LNCAP (cell line): Measurements from ENCODE around the gene PCSK7.

ENCODE experiments used
- TF ChIP-seq, protein P1 (sequence below): fragments of 450-650 bp; IDR thresholded peaks from 2 replicates; pipeline ENCODE4 v1.5.1; 2017; ENCODE audit warnings: mild to moderate bottlenecking

The PCSK7 gene

DNA sequence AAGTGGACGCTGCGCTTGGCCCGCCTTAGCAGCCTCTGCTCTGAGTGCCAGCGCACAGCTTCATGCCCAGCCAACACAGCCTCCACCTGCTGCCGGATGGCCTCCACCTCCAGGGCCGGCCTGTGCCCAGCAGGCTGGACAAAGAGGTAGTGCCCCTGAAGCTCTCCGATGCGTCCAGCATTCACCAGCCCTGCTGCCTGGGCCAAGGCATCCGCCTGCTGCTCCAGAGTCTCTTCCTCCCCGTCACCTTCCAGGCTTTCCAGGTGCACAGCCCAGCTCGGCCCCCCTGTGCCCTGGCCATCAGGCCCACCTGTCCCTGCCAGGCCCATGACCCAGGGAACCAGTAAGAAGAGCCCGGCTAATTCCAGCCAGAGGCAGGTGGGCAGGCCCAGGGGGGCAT, 2.5 kb downstream of the PCSK7 start:
- TF ChIP-seq, protein P1, sequence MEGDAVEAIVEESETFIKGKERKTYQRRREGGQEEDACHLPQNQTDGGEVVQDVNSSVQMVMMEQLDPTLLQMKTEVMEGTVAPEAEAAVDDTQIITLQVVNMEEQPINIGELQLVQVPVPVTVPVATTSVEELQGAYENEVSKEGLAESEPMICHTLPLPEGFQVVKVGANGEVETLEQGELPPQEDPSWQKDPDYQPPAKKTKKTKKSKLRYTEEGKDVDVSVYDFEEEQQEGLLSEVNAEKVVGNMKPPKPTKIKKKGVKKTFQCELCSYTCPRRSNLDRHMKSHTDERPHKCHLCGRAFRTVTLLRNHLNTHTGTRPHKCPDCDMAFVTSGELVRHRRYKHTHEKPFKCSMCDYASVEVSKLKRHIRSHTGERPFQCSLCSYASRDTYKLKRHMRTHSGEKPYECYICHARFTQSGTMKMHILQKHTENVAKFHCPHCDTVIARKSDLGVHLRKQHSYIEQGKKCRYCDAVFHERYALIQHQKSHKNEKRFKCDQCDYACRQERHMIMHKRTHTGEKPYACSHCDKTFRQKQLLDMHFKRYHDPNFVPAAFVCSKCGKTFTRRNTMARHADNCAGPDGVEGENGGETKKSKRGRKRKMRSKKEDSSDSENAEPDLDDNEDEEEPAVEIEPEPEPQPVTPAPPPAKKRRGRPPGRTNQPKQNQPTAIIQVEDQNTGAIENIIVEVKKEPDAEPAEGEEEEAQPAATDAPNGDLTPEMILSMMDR = no peak

DNA sequence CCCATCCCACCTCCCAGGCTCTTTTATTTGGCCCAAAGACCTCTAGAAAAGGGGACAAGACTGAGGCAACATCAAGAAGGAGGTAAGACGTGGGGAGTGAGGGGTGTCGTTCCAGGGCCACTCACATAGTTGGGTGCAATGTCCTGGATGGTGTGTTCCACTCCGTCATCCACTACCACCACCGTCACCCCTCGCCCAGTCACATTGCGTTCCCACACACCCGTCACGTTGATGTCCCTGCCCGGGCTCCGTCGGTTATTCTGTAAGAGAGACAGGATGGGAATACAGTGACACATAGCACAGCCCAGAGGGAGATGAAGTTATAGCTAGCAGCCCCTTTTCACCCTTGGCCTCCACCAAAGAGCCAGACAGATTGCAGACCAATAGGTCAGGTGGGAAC, 3.8 kb downstream of the PCSK7 start:
- TF ChIP-seq, protein P1 = no peak

DNA sequence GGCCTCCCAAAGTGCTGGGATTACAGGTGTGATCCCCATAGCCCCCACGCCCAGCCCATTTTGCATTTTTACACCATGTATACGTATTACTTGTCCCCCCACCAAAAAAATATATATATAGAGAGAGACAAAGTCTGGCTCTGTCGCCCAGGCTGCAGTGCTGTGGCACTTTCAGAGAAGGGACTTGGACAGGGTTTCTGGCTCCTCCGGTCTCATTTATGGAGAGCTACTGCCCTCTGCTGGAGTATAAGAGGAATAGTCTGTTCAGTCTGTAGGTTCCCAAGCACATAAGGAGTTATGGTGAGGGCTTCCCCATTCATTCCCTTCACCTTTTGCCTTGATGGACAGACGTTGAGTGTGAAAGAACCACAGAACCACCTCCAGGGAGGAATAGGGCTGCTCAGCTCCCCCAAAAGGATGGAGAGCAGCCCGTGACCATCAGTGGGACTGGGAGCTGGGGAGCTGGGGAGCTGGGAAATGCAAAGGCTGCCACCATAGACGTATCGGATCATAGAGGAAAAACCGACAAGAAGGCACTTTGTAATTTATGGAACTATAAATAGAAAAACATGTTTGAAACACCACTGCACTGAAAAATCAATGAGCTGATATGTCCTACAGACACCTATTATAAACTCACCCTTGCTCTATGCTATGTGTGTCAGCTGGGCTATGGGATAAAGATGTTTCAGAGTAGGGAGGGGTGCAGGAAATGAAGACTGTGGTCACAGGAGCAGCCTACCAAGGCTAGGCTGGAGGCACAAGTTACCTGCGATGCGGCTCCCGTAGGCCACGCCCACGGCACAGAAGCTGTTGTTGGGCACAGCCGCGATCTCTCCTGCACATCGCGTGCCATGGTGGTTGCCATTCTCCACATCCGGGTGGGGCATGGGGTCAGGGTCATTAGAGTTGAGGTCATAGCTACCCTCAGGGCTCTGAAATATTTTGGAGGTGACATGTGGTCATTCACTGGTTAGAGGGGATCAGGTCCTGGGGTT, 5.2 kb downstream of the PCSK7 start:
- TF ChIP-seq, protein P1 = peak; percentile 67

DNA sequence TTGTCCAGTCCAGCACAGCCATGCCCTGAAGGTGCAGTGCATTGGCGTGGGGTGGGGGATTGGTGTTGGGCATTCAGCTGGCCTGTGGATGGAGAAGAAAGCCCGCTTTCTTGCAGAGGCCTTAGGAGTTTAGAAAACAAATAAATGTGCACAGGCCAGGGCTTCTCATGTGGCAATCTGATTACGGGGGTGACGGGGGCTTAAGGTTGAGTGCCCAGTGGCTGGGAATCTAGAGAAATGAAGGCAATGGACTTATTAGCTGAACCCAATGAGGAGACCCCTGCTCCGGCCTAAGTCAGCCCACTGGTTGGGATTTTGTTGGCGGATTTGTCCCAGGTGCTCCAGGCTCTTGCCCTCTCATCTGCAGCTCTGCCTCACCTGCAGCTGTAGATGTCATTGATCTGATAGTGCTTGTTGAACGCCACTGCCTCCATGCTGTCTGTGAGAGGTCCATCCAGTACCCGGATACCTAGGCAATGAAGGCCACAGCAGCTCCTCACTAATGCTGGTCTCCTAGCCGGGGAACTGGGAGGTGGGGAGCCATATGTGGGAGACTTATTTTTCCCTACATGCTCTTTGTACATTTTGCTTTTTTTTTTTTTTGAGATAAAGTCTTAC, 6.2 kb downstream of the PCSK7 start:
- TF ChIP-seq, protein P1 = no peak

DNA sequence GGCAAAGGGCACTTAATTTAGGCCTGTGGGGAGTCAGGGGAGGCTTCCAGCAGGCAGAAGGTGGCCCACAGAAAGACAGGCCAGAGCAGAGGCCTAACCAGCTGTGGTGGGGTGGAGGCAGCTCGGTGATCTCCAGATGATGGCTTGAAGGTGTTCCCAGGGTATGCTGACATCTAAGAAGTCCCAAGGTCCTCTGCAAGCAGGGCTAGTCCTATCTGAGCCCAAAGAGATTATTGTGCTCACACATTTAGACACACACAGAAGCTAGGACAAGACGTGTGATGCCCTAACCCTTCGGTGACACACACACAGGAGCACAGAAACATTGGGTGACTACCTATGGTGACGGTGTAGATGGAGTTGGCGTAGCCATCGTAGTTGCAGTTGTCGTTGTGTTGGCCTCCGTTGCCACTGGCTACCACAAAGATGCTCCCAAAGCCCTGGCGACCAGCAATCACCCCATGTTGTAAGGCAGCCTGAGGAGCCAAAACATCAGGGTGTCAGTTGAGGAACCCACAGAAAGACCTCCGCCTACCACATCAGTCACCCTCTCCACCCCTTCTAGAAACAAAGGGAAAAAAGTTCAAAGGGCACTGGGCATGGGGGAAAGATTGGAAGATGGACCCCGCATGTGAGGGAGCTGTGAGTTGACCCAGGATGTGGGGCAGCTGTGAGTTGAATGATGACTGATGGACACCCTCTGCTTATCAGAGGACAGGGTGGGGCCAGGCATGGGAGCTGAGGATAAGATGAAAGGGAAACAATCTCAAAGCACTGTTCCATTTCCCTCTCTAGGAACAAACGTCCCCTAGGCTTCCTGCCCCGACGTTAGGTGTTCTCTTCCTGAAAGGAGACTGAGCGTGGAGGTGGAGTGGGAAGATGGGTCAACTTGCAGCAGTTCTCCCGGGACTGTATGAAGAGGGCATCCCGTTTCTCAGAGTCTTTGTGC, 7.9 kb downstream of the PCSK7 start:
- TF ChIP-seq, protein P1 = no peak

DNA sequence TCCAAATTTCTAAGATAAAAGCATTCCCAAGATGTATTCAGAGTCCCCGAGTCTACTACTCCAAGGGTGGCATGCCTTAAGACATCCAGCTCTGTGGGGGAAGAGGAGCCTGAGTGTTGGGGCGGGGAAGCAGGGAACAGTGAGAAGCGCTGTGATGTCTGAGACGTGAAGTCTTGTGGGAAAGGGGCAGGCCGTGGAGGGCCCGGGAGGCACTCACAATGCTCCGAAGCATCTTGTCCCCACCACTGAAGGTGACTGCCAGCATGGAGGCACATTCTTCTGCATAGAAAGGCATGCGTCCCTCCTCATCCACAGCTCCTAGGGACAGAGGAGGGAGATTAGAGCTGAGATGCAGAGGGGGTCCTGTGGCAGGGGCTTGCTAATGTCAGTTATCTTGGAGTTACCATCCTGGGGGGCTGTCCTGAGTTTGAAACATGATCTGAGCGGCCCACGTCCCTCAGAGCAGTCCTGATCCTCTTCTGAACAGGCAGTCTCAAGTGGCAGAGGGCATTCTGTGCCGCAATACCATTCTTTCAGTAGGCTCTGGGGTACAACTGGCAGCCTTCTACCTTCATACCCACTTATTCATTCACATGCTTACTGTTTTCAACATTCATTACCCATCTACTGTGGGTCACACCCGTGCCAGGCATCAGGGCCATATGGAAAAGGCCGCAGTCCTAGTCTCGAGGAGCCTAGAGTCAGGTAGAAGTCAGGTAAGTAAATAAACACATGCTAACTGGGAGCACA, 8.7 kb downstream of the PCSK7 start:
- TF ChIP-seq, protein P1 = no peak
